Stomach smooth muscle (tissue), 2 donors: ENCODE results near the gene C5AR1.
"Not testable (repeated sequence)": the region's sequence is repeated elsewhere in the genome, so short reads cannot be mapped to it uniquely, and the experiment has no call there.

Source experiments
- H3K27ac ChIP-seq: one replicate; pipeline ENCODE4 v1.7.0; 2013; ENCODE audit warnings: mild to moderate bottlenecking, low read length, inconsistent platforms
- H3K27me3 ChIP-seq, 2 donors: one replicate each; pipeline ENCODE4 v1.7.0; 2013; ENCODE audit warnings: low read length in 2 of 2; ENCODE audit not compliant: insufficient read depth in 2 of 2, control insufficient read depth in 1 of 2
- H3K36me3 ChIP-seq, 2 donors: one replicate each; pipeline ENCODE4 v1.7.0; 2013; ENCODE audit warnings: low read length in 2 of 2; ENCODE audit not compliant: control insufficient read depth in 2 of 2, insufficient read depth in 2 of 2
- H3K4me1 ChIP-seq: one replicate; pipeline ENCODE4 v1.7.0; 2013; ENCODE audit warnings: low read length; ENCODE audit not compliant: control insufficient read depth, insufficient read depth
- H3K4me3 ChIP-seq, 2 donors: one replicate each; pipeline ENCODE4 v1.7.0; 2013; ENCODE audit warnings: low read length in 2 of 2
- H3K9ac ChIP-seq, 2 donors: one replicate each; pipeline ENCODE4 v1.7.0; 2013; ENCODE audit warnings: low read length in 2 of 2, mild to moderate bottlenecking in 1 of 2
- H3K9me3 ChIP-seq, 2 donors: one replicate each; pipeline ENCODE4 v1.7.0; 2013; ENCODE audit warnings: low read length in 2 of 2; ENCODE audit not compliant: control insufficient read depth in 2 of 2
- donor health status: healthy.
- donor health status: Pancreatic carcinoma.

The C5AR1 gene

GRCh38 chr19:47365455-47365854, 55.8 kb downstream of the C5AR1 start:
- not testable (repeated sequence) for H3K4me1 ChIP-seq, H3K27me3 ChIP-seq, H3K27ac ChIP-seq, H3K9me3 ChIP-seq, H3K9ac ChIP-seq, H3K4me3 ChIP-seq
- H3K36me3 ChIP-seq, result peaks cover 34 to 39% of the 10 kb centered on the region in 2 donors

- Histone ChIP-seq H3K9ac (no peak overlapping the region), H3K4me3 (no peak overlapping the region), H3K36me3 (peaks cover 28 to 41% of the 10 kb centered on the region in 2 donors), H3K4me1 (no peaks in the 10 kb centered on the region), H3K9me3 (no peaks in the 10 kb centered on the region), H3K27ac (no peak overlapping the region), H3K27me3 (no peaks in the 10 kb centered on the region)
These were observed 60.5 kb downstream of the C5AR1 start for GRCh38 chr19:47370045-47370611.

- H3K27ac ChIP-seq, result no peak overlapping the region
- H3K36me3 ChIP-seq, result peaks cover 33 to 43% of the 10 kb centered on the region in 2 donors
- no peaks in the 10 kb centered on the region for H3K9me3 ChIP-seq
- H3K9ac ChIP-seq, result no peak overlapping the region
- no peaks in the 10 kb centered on the region for H3K4me1 ChIP-seq
- H3K27me3 ChIP-seq, result no peaks in the 10 kb centered on the region
- H3K4me3 ChIP-seq, result no peak overlapping the region
These were observed 61.6 kb downstream of the C5AR1 start for GRCh38 chr19:47371261-47371660.
